ENCODE data around the gene WWOX.
"Not testable (repeated sequence)": the region's sequence is repeated elsewhere in the genome, so short reads cannot be mapped to it uniquely, and the experiment has no call there.

Gene WWOX

GRCh38 chr16:78577630-78578029 is 478.2 kb downstream of the WWOX start:
- no peak for DNase-seq (ENCODE audit: low spot score)

GRCh38 chr16:78579020-78579419 is 479.6 kb downstream of the WWOX start:
- DNase-seq (ENCODE audit: low spot score), result no peak

GRCh38 chr16:78583441-78583840 is 484.0 kb downstream of the WWOX start:
- DNase-seq (ENCODE audit: low spot score), result no peak

GRCh38 chr16:78584213-78584860 is 484.9 kb downstream of the WWOX start:
- DNase-seq (ENCODE audit: low spot score), result no peak

GRCh38 chr16:78584991-78585390 is 485.5 kb downstream of the WWOX start:
- no peak for DNase-seq (ENCODE audit: low spot score)

GRCh38 chr16:78589331-78589730 is 489.9 kb downstream of the WWOX start:
- DNase-seq (ENCODE audit: low spot score), result no peak

GRCh38 chr16:78591682-78592103 is 492.2 kb downstream of the WWOX start:
- DNase-seq (ENCODE audit: low spot score), result no peak

- no peak for DNase-seq (ENCODE audit: low spot score)
These were observed 492.7 kb downstream of the WWOX start for GRCh38 chr16:78592111-78592510.

GRCh38 chr16:78593352-78593751 is 493.9 kb downstream of the WWOX start:
- DNase-seq (ENCODE audit: low spot score), result no peak

GRCh38 chr16:78594191-78594590 is 494.7 kb downstream of the WWOX start:
- no peak for DNase-seq (ENCODE audit: low spot score)

GRCh38 chr16:78596348-78596995 is 497.0 kb downstream of the WWOX start:
- DNase-seq (ENCODE audit: low spot score), result no peak

GRCh38 chr16:78596996-78597422 is 497.6 kb downstream of the WWOX start:
- DNase-seq (ENCODE audit: low spot score), result no peak

- DNase-seq (ENCODE audit: low spot score), result no peak
These were observed 498.5 kb downstream of the WWOX start for GRCh38 chr16:78597809-78598570.

- DNase-seq (ENCODE audit: low spot score), result no peak
These were observed 499.8 kb downstream of the WWOX start for GRCh38 chr16:78599271-78599670.

GRCh38 chr16:78604423-78605062 is 505.1 kb downstream of the WWOX start:
- DNase-seq (ENCODE audit: low spot score), result not testable (repeated sequence)

- no peak for DNase-seq (ENCODE audit: low spot score)
These were observed 506.2 kb downstream of the WWOX start for GRCh38 chr16:78605548-78606101.

- no peak for DNase-seq (ENCODE audit: low spot score)
These were observed 507.1 kb downstream of the WWOX start for GRCh38 chr16:78606545-78606944.

- no peak for DNase-seq (ENCODE audit: low spot score)
These were observed 507.6 kb downstream of the WWOX start for GRCh38 chr16:78607022-78607421.

GRCh38 chr16:78607465-78607864 is 508.0 kb downstream of the WWOX start:
- DNase-seq (ENCODE audit: low spot score), result no peak

GRCh38 chr16:78608305-78608776 is 508.9 kb downstream of the WWOX start:
- no peak for DNase-seq (ENCODE audit: low spot score)

- no peak for DNase-seq (ENCODE audit: low spot score)
These were observed 510.2 kb downstream of the WWOX start for GRCh38 chr16:78609402-78610274.
